K562 (cell line): ENCODE data around the gene MEIS2. TPM values are rescaled to one million over a fixed set of nuclear protein-coding genes. Genes with fewer than 3 reads are reported as not detected.
A peak's percentile ranks its signal among the peaks of the same experiment; 100 is the strongest.

ENCODE experiments used
- ATAC-seq: fragments of 200-7000 bp; cut with Tn5 transposase; 3 replicates; pipeline ENCODE4 v1.9.1; 2020; ENCODE audit warnings: moderate library complexity
- BruUV-seq: library from RNA; stranded (reverse); fragments of 400-500 nt; replicated peaks from 2 replicates; lab custom pipeline; 2021; lab: Mats Ljungman, UMichigan
- CTCF ChIA-PET: fragments of 300-600 bp; formaldehyde crosslinking; extraction: SDS; loops from one replicate; lab custom pipeline; 2021; ENCODE audit warnings: low intra/inter-chr PET ratio; lab: Yijun Ruan, JAX
- POLR2A ChIA-PET: fragments of 300-600, 350-650 bp; sonication (Branson Sonifier 250); formaldehyde crosslinking; extraction: SDS; loops from one replicate; lab custom pipeline; 2021; ENCODE audit warnings: antibody characterized with exemption, inconsistent platforms; lab: Yijun Ruan, JAX
- DNase-seq, 4 experiments: peaks; one replicate each; pipeline versions ENCODE4 v3.0.0 to v3.0.0-alpha.2; 2011 to 2018; ENCODE audit warnings: low spot score in 3 of 4, mixed read lengths in 3 of 4; ENCODE audit errors: extremely low read depth in 1 of 4
- FAIRE-seq: peaks from 2 replicates; lab custom pipeline; 2011; peaks lifted over from hg19 to GRCh38; lab: Jason Lieb, UNC
- H2AFZ ChIP-seq: 2 replicates; pipeline ENCODE4 v1.6.0; 2011; ENCODE audit warnings: low read depth, low read length, control low read depth, inconsistent platforms
- H3K27ac ChIP-seq: fragments of 200-600 bp; 3 replicates; pipeline ENCODE4 v1.8.0; 2011; ENCODE audit warnings: low read depth, mild to moderate bottlenecking, control low read depth, inconsistent platforms, low read length, moderate library complexity, mixed read lengths; ENCODE audit errors: extremely low read depth
- H3K27me3 ChIP-seq, 2 experiments: fragments of 300-600 bp in 1 of 2; 2 replicates in 1 of 2; 3 replicates in 1 of 2; pipeline versions ENCODE4 v1.6.0 to v1.8.0; 2011; ENCODE audit warnings: inconsistent platforms in 2 of 2, low read length in 2 of 2, mild to moderate bottlenecking in 1 of 2, mixed read lengths in 1 of 2, moderate library complexity in 1 of 2; ENCODE audit not compliant: control insufficient read depth in 2 of 2, insufficient read depth in 2 of 2
- H3K36me3 ChIP-seq: fragments of 300-600 bp; 3 replicates; pipeline ENCODE4 v1.8.0; 2011; ENCODE audit warnings: mild to moderate bottlenecking, low read length, inconsistent platforms; ENCODE audit not compliant: control insufficient read depth, insufficient read depth
- H3K4me1 ChIP-seq, 2 experiments: fragments of 200-600 bp in 1 of 2; replicated peaks in 1 of 2; 2 replicates in 1 of 2; 3 replicates in 1 of 2; pipeline versions ENCODE4 v1.5.1 to v1.8.0; 2011; ENCODE audit warnings: inconsistent platforms in 2 of 2, low read length in 2 of 2, mild to moderate bottlenecking in 1 of 2, mixed read lengths in 1 of 2, moderate library complexity in 1 of 2; ENCODE audit not compliant: control insufficient read depth in 2 of 2, insufficient read depth in 2 of 2
- H3K4me2 ChIP-seq: 2 replicates; pipeline ENCODE4 v1.6.1; 2011; ENCODE audit warnings: low read length, control low read depth, inconsistent platforms, mixed read lengths; ENCODE audit not compliant: insufficient read depth
- H3K4me3 ChIP-seq: fragments of 200-600 bp; sonication (generic), shearing (Covaris generic); 2 replicates; pipeline ENCODE4 v1.5.1; 2016; ENCODE audit warnings: control low read depth, inconsistent platforms
- H3K79me2 ChIP-seq: fragments of 200-600 bp; 3 replicates; pipeline ENCODE4 v1.8.0; 2011; ENCODE audit warnings: low read length, inconsistent platforms; ENCODE audit not compliant: control insufficient read depth, insufficient read depth
- H3K9ac ChIP-seq, 2 experiments: 2 replicates each; pipeline versions ENCODE4 v1.6.0 to v1.6.1; 2011; ENCODE audit warnings: low read depth in 2 of 2, low read length in 2 of 2, control low read depth in 1 of 2, inconsistent platforms in 1 of 2, mild to moderate bottlenecking in 1 of 2, mixed read lengths in 1 of 2; ENCODE audit not compliant: insufficient read depth in 1 of 2
- H3K9me1 ChIP-seq: one replicate; pipeline ENCODE4 v1.6.0; 2011; ENCODE audit warnings: inconsistent platforms, mild to moderate bottlenecking, low read length, moderate library complexity; ENCODE audit not compliant: control insufficient read depth, insufficient read depth
- H3K9me3 ChIP-seq: replicated peaks from 2 replicates; pipeline ENCODE4 v1.5.1; 2011; ENCODE audit warnings: low read depth, low read length, inconsistent platforms; ENCODE audit not compliant: control insufficient read depth, insufficient read depth
- H4K20me1 ChIP-seq: replicated peaks from 2 replicates; pipeline ENCODE4 v1.6.1; 2011; ENCODE audit warnings: low read length, inconsistent platforms, mixed read lengths; ENCODE audit not compliant: control insufficient read depth, insufficient read depth
- ZKSCAN8 ChIP-seq: fragments of 200-800 bp; sonication (Bioruptor generic); IDR thresholded peaks from 2 replicates; pipeline ENCODE4 v1.6.1; 2016; ENCODE audit warnings: missing genetic modification characterization, missing compliant biosample characterization
- WGBS: fragments of 100-300 bp; shearing (Covaris generic); methylation state at CpG from one replicate; pipeline ENCODE4 v1.1.6; 2016; ENCODE audit warnings: low coverage, mixed read lengths; ENCODE audit not compliant: insufficient coverage; ENCODE audit errors: missing lambda C conversion rate; 5-methylcytosine and 5-hydroxymethylcytosine counted together
- in situ Hi-C: fragments of 300-500 bp; cut with MboI; formaldehyde crosslinking; loops from 4 replicates; pipeline ENCODE4 v1.15.0; 2018; ENCODE audit warnings: inconsistent platforms, mixed read lengths
- intact Hi-C: fragments of 100-400 bp; cut with micrococcal nuclease; formaldehyde crosslinking; loops from 2 replicates; pipeline ENCODE4 v1.14.2; 2022
- polyA plus RNA-seq, 8 experiments: library from polyadenylated mRNA; depleted of rRNA in 4 of 8; stranded (reverse) in 5 of 8; unstranded in 3 of 8; fragments of >200 nt; fragmentation: Nextera tagmentation in 2 of 8; fragmentation: Illumina TruSeq in 1 of 8; extraction: Ambion mirVana in 2 of 8; extraction: Trizol in 1 of 8; gene quantifications; 2 replicates each; pipeline versions ENCODE4 v1.2.1 to v1.2.3, GENCODE V29; 2011 to 2014; ENCODE audit warnings: inconsistent platforms in 1 of 8, missing spikeins in 1 of 8
- total RNA-seq, 7 experiments: library from RNA; depleted of rRNA in 6 of 7; stranded (reverse); fragments of >200 nt in 6 of 7; fragmentation: Illumina TruSeq in 2 of 7; extraction: Trizol in 2 of 7; gene quantifications; 2 replicates each; pipeline versions ENCODE4 v1.2.1 to v1.2.3, GENCODE V29; 2011 to 2021; ENCODE audit warnings: low replicate concordance in 1 of 7
- TF ChIP-seq, protein P1 (sequence below), 2 experiments: IDR thresholded peaks; 2 replicates each; pipeline ENCODE4 v1.6.1; 2011; ENCODE audit warnings: borderline replicate concordance in 1 of 2, control low read depth in 1 of 2, low read depth in 1 of 2, low read length in 1 of 2, mild to moderate bottlenecking in 1 of 2, mixed read lengths in 1 of 2, moderate library complexity in 1 of 2; ENCODE audit not compliant: insufficient read depth in 1 of 2, insufficient read length in 1 of 2, poor library complexity in 1 of 2, severe bottlenecking in 1 of 2; ENCODE audit errors: extremely low read depth in 1 of 2

The MEIS2 gene
- total and polyA plus RNA-seq, 9 of the 15 experiments (the other 6 are each of a cell fraction or from before 2014, with no cell fraction given), result 7.5 to 64.2 (median 22.3) TPM

DNA sequence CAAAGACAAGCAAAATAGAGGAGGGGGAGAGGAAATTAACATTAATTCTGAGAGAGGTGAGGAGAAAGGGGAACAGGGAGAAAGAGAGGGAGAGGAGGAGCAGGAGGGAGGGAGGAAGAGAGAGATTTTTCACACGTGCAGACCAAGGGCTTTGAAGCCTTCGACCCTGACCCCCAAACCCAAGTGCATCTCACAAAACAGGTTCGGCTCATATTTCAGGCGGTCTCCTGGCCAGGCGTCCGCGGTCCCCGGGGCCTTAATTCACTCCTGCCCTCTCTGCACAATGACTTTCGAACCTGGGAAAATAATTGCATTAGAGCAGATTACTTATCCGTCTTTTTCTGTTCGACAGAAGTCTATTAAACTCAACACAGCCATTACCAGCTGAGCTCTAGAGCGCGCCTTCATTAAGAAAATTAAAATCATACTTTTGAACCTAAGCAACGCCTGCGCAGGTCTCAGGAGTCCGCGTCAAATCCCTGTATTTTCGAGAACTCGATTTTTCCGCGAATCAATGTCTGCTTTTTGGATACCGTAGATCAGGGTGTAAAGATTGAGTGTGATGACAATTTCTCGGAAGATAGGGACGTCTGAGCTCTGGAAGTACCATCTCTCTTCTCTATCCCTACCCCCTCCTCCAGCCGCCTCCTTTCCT, 220.7 kb downstream of the MEIS2 start:
- Histone ChIP-seq H4K20me1 (no peaks in the 10 kb centered on the region), H3K27ac (no peak overlapping the region), H3K27me3 (peaks cover 3 to 13% of the 10 kb centered on the region in 2 experiments; a peak in 3 of 5 replicates), H3K9me1 (no peaks in the 10 kb centered on the region), H3K36me3 (no peaks in the 10 kb centered on the region), H3K4me2 (no peak overlapping the region), H3K79me2 (no peaks in the 10 kb centered on the region), H3K4me1 (peaks cover 3 to 8% of the 10 kb centered on the region in 2 experiments; a peak in 3 of 5 replicates), H3K4me3 (no peak overlapping the region), H2AFZ (no peak overlapping the region), H3K9ac (no peak overlapping the region), H3K9me3 (no peaks in the 10 kb centered on the region)
- ATAC-seq, result no peak
- intact Hi-C loops, result loop anchor here (10.0 kb wide), 1 partner anchor 375 kb away; no protein-coding TSS in a partner anchor
- no peak for FAIRE-seq
- no TSS peak for BruUV-seq
- WGBS, result 56% methylated on average over 21 of the region's 25 CpGs
- in situ Hi-C loops, result loop anchor here (10.0 to 25.0 kb wide), 2 partner anchors 225 to 1008 kb away; partner anchors contain the start of gene MEIS2
- CTCF ChIA-PET, result no interaction called here
- POLR2A ChIA-PET, result no interaction called here
- no peak for DNase-seq
- no peak for TF ChIP-seq ZKSCAN8 (CRISPR knock-in tag)
- TF ChIP-seq, protein P1, sequence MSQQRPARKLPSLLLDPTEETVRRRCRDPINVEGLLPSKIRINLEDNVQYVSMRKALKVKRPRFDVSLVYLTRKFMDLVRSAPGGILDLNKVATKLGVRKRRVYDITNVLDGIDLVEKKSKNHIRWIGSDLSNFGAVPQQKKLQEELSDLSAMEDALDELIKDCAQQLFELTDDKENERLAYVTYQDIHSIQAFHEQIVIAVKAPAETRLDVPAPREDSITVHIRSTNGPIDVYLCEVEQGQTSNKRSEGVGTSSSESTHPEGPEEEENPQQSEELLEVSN (IDR thresholded peaks at IDR 0.05; ENCODE audit: borderline replicate concordance in 1 of 2, extremely low read depth in 1 of 2, insufficient read depth in 1 of 2, insufficient read length in 1 of 2, low read depth in 1 of 2, low read length in 1 of 2, poor library complexity in 1 of 2, severe bottlenecking in 1 of 2), result peak in 1 of 2 experiments; percentile 24
